Measurements from ENCODE around the gene CARHSP1. TPM values are rescaled to one million over a fixed set of nuclear protein-coding genes. Genes with fewer than 3 reads are reported as not detected.

CARHSP1 gene
- polyA plus RNA-seq, 1 of the 3 experiments (the other 2 are of a cell fraction), result 93.6 TPM

DNA sequence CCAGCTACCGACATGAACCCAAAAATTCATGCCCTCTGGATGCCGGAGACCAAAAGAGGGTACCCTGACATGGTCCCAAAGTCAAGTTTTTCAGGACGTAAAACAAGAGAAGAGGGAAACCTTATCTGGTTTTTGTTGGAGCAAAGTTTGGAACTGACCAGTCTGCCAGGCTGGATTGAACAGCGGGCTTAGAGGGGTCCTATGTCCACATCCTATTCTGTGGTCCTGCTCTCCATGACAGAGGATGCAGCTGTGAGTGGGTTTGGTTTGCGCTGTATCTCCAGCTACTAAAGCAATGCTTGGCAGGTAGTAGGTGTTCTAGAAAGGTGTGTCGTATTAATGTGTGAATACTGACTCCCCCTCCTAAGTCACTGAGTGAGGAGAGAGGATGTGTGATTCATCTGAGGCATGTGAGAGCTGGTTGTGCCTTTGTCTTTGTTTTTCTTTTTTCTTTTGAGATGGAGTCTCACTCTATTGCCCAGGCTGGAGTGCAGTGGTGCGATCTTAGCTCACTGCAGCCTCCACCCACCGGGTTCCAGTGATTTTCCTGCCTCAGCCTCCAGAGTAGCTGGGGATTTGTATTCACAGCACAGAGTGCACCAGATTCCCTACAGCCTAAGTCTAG, 40.2 kb downstream of the CARHSP1 start:
- DNase-seq, result no peak
- peaks cover 48% of the 10 kb centered on the region for H3K79me2 ChIP-seq (ENCODE audit: insufficient read depth)
- H2AFZ ChIP-seq (ENCODE audit: low read depth), result no peak overlapping the region
- no peak overlapping the region for H3K4me3 ChIP-seq (ENCODE audit: low read depth in 2 of 2, low read length in 1 of 2)
- H3K4me2 ChIP-seq, result no peak overlapping the region
- H3K27me3 ChIP-seq (ENCODE audit: insufficient read depth), result no peaks in the 10 kb centered on the region
- peak overlapping the region; percentile 1 to 16; a peak in 2 of 4 replicates for H3K27ac ChIP-seq (ENCODE audit: low read depth in 2 of 2, low read length in 1 of 2)
- H3K36me3 ChIP-seq (replicated peaks in 1 of 2; ENCODE audit: control insufficient read depth in 1 of 2, insufficient read depth in 2 of 2, low read length in 1 of 2), result peaks cover 56 to 58% of the 10 kb centered on the region in 2 experiments
- H3K9me3 ChIP-seq, result no peaks in the 10 kb centered on the region
- peaks cover 26% of the 10 kb centered on the region; the same call in 1 of the 2 replicates for H4K20me1 ChIP-seq (ENCODE audit: insufficient read depth)
- no peaks in the 10 kb centered on the region for H3K9me2 ChIP-seq
- TF ChIP-seq JUND (IDR thresholded peaks at IDR 0.05) (no peak), EZH2phosphoT487 (IDR thresholded peaks at IDR 0.05; ENCODE audit: borderline replicate concordance, low read depth) (no peak), NRF1 (IDR thresholded peaks at IDR 0.05; ENCODE audit: low read depth, low read length) (no peak), FOXM1 (IDR thresholded peaks at IDR 0.05; ENCODE audit: low read depth) (no peak), FOSL2 (IDR thresholded peaks at IDR 0.05; ENCODE audit: borderline replicate concordance, low read depth) (no peak), GATA2 (CRISPR knock-in tag; IDR thresholded peaks at IDR 0.05) (no peak), MAX (IDR thresholded peaks at IDR 0.05; ENCODE audit: low read depth) (no peak), GABPA (IDR thresholded peaks at IDR 0.05; ENCODE audit: low read depth) (no peak), SMC3 (IDR thresholded peaks at IDR 0.05; ENCODE audit: low read depth, low read length) (no peak), MXI1 (IDR thresholded peaks at IDR 0.05; ENCODE audit: low read depth, low read length) (no peak), CHD2 (IDR thresholded peaks at IDR 0.05; ENCODE audit: low read length, partially characterized antibody) (no peak)
- TF ChIP-seq, protein P1, sequence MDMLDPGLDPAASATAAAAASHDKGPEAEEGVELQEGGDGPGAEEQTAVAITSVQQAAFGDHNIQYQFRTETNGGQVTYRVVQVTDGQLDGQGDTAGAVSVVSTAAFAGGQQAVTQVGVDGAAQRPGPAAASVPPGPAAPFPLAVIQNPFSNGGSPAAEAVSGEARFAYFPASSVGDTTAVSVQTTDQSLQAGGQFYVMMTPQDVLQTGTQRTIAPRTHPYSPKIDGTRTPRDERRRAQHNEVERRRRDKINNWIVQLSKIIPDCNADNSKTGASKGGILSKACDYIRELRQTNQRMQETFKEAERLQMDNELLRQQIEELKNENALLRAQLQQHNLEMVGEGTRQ (IDR thresholded peaks at IDR 0.05; ENCODE audit: borderline replicate concordance, low read depth, low read length), result no peak
- TF ChIP-seq, protein P2, sequence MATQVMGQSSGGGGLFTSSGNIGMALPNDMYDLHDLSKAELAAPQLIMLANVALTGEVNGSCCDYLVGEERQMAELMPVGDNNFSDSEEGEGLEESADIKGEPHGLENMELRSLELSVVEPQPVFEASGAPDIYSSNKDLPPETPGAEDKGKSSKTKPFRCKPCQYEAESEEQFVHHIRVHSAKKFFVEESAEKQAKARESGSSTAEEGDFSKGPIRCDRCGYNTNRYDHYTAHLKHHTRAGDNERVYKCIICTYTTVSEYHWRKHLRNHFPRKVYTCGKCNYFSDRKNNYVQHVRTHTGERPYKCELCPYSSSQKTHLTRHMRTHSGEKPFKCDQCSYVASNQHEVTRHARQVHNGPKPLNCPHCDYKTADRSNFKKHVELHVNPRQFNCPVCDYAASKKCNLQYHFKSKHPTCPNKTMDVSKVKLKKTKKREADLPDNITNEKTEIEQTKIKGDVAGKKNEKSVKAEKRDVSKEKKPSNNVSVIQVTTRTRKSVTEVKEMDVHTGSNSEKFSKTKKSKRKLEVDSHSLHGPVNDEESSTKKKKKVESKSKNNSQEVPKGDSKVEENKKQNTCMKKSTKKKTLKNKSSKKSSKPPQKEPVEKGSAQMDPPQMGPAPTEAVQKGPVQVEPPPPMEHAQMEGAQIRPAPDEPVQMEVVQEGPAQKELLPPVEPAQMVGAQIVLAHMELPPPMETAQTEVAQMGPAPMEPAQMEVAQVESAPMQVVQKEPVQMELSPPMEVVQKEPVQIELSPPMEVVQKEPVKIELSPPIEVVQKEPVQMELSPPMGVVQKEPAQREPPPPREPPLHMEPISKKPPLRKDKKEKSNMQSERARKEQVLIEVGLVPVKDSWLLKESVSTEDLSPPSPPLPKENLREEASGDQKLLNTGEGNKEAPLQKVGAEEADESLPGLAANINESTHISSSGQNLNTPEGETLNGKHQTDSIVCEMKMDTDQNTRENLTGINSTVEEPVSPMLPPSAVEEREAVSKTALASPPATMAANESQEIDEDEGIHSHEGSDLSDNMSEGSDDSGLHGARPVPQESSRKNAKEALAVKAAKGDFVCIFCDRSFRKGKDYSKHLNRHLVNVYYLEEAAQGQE (IDR thresholded peaks at IDR 0.05; ENCODE audit: low read depth, low read length), result no peak
- 95% methylated on average over 8 of the region's 8 CpGs for WGBS (ENCODE audit: low lambda C conversion rate)
- POLR2A ChIA-PET, result no interaction called here
- H3K4me1 ChIP-seq (ENCODE audit: control insufficient read depth in 1 of 2, insufficient read depth in 2 of 2, low read depth in 1 of 2, low read length in 1 of 2), result peaks cover 0 to 13% of the 10 kb centered on the region in 2 experiments; a peak in 3 of 4 replicates
- CTCF ChIA-PET, result interaction anchor here (1.9 kb wide), 1 partner anchor 52 kb away, joined by 5 read pairs; no protein-coding TSS in a partner anchor
- peaks cover 26% of the 10 kb centered on the region for H3F3A ChIP-seq (replicated peaks; ENCODE audit: insufficient read depth)
- no peak overlapping the region for H3K9ac ChIP-seq

All from SK-N-SH (cell line).